Central memory CD8-positive, alpha-beta T cell (primary cell): ENCODE results near the gene IL27RA.
"Not testable (repeated sequence)": the region's sequence is repeated elsewhere in the genome, so short reads cannot be mapped to it uniquely, and the experiment has no call there.

Experiments used
- ATAC-seq: fragments of 150-1000 bp; cut with Tn5 transposase; replicated peaks from 2 replicates; pipeline ENCODE4 v1.10.0; 2022; ENCODE audit warnings: mild to moderate bottlenecking, moderate FRiP score, moderate number of reproducible peaks; ENCODE audit not compliant: poor library complexity, severe bottlenecking; ENCODE audit errors: extremely low read depth
- DNase-seq, 2 donors: peaks; one replicate each; pipeline ENCODE4 v3.0.0; 2021; ENCODE audit warnings: low spot score in 2 of 2
- H3K27ac Mint-ChIP-seq: one replicate; pipeline ENCODE4 v1.8.0; 2022; ENCODE audit warnings: low read depth, mild to moderate bottlenecking, moderate library complexity, mixed read lengths
- H3K27me3 Mint-ChIP-seq: one replicate; pipeline ENCODE4 v1.8.0; 2022; ENCODE audit warnings: mixed read lengths
- H3K36me3 Mint-ChIP-seq: one replicate; pipeline ENCODE4 v1.8.0; 2022; ENCODE audit warnings: mild to moderate bottlenecking, moderate library complexity, mixed read lengths; ENCODE audit not compliant: insufficient read depth
- H3K4me1 Mint-ChIP-seq: one replicate; pipeline ENCODE4 v1.8.0; 2022; ENCODE audit warnings: mixed read lengths
- H3K4me3 Mint-ChIP-seq: one replicate; pipeline ENCODE4 v1.8.0; 2022; ENCODE audit warnings: mild to moderate bottlenecking, moderate library complexity, mixed read lengths
- H3K9me3 Mint-ChIP-seq: one replicate; pipeline ENCODE4 v1.8.0; 2022; ENCODE audit warnings: mixed read lengths

IL27RA gene

DNA sequence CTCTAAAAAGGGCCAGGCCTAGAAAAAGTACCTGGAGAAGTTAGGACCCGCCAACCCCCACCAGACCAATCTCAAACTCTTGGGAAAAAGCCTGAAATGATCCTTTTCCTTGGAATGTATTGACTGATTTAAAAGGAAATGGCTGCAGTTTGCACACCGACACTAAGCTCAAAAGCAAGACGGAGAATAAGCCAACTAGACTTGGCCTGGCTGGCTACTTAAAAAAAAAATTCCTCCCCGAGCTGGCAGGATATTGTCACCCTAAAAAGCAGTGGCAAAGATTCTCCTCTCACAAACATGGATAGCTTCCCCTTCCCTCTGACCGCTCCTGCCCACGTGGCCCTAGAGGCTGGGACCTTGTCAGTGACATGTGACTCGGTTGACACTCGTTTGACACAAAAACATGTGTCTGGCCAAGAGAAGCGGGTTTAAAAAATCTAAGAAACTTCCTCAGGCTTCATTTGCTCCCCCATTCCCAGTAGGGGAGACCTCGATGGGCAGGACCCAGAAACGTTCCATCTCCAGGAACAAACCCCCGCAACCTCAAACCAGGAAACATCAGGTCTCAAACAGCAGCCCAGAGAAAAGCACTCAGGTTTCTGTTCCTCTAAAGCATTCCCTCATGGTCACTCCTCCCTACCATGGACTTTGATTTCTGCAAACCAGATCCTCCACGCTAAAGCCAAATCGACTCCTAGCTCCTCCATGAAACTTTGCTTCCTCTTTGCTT lies 26.8 kb upstream of the IL27RA start:
- H3K36me3 Mint-ChIP-seq: peaks cover 31% of the 10 kb centered on the region
- DNase-seq (no peak), ATAC-seq (no peak)
- H3K4me1 Mint-ChIP-seq: peaks cover 36% of the 10 kb centered on the region
- H3K27me3 Mint-ChIP-seq: no peaks in the 10 kb centered on the region
- peak overlapping the region; percentile 99 for H3K27ac Mint-ChIP-seq
- peak overlapping the region; percentile 88 for H3K4me3 Mint-ChIP-seq
- H3K9me3 Mint-ChIP-seq: no peaks in the 10 kb centered on the region

DNA sequence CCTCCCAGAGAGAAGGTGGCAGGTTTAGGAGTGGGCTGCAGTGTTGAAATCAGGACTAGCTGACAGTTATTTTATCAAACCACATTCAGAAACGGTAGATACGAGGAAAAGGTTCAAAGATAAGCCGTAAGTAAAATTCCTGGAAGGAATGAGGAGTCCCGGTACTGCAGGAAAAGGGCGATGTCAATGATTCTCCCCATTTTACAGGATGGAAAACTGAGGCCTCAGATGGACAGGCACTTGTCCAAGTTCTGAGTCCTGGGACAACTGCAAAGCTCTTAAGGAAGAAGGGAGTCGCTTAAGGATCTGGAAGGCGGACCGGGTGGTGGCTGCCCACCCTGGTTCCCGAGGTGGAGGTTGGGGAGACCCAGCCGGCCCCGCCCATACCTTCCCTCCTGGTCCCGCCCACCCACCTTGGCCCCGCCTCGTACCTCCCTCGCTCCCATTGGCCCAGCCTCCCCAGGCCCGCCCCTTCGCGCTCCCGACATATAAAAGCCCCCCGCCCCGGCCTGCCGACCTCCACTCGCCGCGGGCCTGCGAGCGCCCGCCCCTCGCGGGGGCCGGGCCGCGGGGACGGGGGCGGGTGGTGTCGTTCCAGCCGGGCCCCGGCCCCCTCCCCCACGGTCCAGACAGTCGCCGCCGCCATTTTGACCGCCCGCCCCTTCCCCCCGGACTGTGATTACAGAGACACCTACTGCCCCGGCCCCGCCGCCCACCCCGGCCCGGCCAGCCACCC lies 26.0 kb upstream of the IL27RA start:
- ATAC-seq (peak; percentile 40), DNase-seq (peak; percentile 84 to 89)
- Mint-ChIP-seq H3K9me3 (no peaks in the 10 kb centered on the region), H3K4me1 (peaks cover 36% of the 10 kb centered on the region), H3K4me3 (peak overlapping the region; percentile 88), H3K27me3 (no peaks in the 10 kb centered on the region), H3K36me3 (peaks cover 27% of the 10 kb centered on the region), H3K27ac (peak overlapping the region; percentile 99)

DNA sequence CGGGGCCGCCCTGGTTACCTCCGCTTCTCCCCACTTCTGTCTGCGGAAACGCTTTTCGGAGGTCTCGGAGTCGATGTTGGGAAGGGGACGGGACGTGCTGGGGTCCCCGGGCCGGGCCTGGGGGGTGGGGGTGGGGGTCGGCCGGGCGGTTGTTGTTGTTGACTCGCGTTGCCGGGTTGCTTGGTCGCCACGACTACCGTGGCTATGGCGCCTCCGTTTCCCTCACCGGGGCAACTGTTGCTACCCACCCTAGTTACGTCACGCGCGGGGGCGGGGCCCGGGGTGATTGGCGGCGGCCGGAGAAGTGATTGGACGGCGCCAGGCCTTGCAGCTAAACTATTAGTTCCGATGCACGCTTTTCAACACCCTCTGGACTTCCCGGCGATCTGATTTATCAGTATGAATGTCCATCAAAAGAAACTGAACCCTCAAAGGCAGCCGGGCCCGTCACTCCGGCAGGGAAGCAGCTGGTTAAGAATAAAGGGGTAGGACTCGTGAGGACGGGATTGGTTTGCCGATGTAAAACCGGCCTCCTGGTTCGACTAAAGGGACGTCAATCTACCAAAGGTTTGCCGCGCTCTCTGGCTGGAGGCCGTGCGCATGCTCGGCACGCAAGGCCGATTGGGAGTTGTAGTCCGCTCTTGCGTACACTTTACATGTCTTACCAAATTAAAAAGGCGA lies 25.3 kb upstream of the IL27RA start, which contains the start of gene RFX1:
RFX1 (minus strand) TSS at position 236 of the 681 bp plus-strand sequence. CDS start 12,477 bp downstream, outside the sequence.
- Mint-ChIP-seq H3K9me3 (no peaks in the 10 kb centered on the region), H3K4me1 (peaks cover 32% of the 10 kb centered on the region), H3K27ac (peak within 1 kb of the TSS; percentile 99), H3K27me3 (no peaks in the 10 kb centered on the region), H3K36me3 (peaks cover 27% of the 10 kb centered on the region), H3K4me3 (peak within 1 kb of the TSS; percentile 88)
- ATAC-seq (peak; percentile 75), DNase-seq (peak; percentile 100)

DNA sequence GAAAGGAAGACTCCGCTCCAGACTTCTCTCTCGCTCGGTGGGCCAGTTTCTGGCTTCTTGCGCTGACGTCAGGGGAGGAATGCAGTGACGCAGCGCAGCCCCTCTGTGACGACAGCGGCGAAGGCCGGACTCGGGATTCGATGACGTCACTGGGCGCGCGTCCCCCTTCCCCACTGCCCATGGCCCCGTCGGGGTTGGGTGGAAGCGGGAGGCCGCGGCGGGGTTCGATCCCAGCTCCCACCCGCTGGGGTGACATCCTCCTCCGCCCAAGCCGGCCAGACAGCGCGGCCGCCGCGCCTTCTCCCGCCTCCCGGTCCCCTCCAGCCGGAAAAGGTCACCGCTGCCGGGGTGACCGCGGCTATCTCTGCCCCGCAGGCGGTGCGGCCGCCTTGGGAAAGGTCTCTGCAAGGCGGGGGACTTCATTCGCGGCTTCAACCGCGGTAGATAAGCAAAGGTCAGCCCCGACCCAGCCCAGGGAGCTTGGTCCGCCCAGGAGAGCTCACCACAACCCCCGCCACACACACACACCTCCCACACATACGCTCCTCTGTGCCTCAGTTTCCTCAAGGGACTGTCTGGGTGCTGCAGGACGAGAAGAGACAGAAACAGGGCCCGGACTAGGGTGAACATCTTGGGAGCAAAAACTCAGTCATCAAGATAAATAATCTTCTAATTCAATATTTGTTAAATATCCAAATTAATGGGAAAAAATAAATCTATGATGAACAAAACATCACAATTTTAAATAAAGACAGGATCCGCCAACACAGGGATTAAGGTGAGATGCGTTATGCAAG lies 24.6 kb upstream of the IL27RA start:
- no peaks in the 10 kb centered on the region for H3K27me3 Mint-ChIP-seq
- H3K36me3 Mint-ChIP-seq: peaks cover 25% of the 10 kb centered on the region
- no peak for DNase-seq
- H3K9me3 Mint-ChIP-seq: no peaks in the 10 kb centered on the region
- ATAC-seq: no peak
- peaks cover 27% of the 10 kb centered on the region for H3K4me1 Mint-ChIP-seq
- H3K27ac Mint-ChIP-seq: peak overlapping the region; percentile 99
- H3K4me3 Mint-ChIP-seq: peak overlapping the region; percentile 88

DNA sequence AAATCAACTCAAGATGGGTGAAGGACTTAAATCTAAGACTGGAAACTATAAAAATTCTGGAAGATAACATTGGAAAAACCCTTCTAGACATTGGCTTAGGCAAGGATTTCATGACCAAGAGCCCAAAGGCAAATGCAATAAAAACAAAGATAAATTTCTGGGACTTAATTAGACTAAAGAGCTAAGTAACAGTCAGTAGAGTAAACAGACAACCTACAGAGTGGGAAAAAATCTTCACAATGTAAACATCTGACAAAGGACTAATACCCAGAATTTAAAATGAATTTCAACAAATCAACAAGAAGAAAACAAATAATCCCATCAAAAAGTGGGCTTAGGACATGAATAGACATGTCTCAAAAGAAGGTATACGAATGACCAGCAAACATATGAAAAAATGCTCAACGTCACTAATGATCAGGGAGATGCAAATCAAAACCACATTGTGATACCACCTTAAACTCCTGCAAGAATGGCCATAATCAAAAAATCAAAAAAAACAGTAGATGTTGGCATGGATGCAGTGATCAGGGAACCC lies 19.1 kb upstream of the IL27RA start:
- Mint-ChIP-seq H3K36me3 (peaks cover 6% of the 10 kb centered on the region), H3K9me3 (no peaks in the 10 kb centered on the region), H3K4me1 (peaks cover 4% of the 10 kb centered on the region), H3K27me3 (no peaks in the 10 kb centered on the region), H3K4me3 (no peak overlapping the region), H3K27ac (no peak overlapping the region)
- ATAC-seq: no peak
- DNase-seq: no peak

DNA sequence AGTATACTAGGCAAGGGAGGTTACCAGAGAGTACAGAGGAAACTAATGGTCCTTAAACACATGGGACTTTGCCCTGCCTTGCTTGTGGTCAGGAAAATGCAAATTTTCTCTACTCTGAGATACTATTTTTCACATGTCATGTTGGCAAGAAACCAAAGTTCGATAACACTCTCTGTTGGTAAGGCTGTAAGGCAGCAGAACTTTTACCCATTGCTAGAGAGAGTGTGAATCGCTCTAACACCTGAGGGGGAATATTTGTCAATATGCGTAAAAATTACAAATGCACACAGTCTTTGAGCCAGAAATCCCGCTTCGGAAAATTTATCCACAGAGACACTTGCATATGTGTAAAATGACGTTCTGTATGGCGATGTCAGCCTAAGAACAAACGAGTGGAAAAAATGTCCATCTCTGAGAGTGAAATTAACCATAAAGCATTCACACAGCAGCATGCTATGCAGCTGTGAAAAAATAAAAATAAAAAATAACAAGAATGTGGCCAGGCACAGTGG lies 16.0 kb upstream of the IL27RA start:
- DNase-seq (no peak), ATAC-seq (peak; percentile 83)
- Mint-ChIP-seq H3K27ac (peak overlapping the region; percentile 35), H3K27me3 (no peaks in the 10 kb centered on the region), H3K9me3 (no peaks in the 10 kb centered on the region), H3K4me3 (no peak overlapping the region), H3K36me3 (peaks cover 3% of the 10 kb centered on the region), H3K4me1 (peaks cover 10% of the 10 kb centered on the region)

DNA sequence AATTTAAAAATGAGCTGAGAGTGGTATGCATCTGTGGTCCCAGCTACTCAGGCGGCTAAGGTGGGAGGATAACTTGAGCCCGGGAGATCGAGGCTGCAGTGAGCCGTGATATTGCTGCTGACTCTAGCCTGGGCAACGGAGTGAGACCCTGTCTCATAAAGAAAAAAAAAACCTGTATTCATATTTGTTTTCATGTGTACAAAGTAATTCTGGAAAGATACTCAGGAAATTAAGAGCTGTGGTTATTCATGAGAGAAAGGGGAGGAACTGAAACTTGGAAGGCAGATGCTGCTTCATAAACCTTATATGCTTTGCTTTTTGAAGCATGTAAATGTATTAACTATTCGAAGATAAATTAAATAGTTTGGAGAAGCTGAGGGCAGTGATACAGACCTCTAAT lies 12.5 kb upstream of the IL27RA start:
- DNase-seq: no peak
- Mint-ChIP-seq H3K27ac (no peak overlapping the region), H3K4me1 (peaks cover 10% of the 10 kb centered on the region), H3K9me3 (no peaks in the 10 kb centered on the region), H3K36me3 (peaks cover 3% of the 10 kb centered on the region), H3K4me3 (no peak overlapping the region), H3K27me3 (no peaks in the 10 kb centered on the region)
- no peak for ATAC-seq

DNA sequence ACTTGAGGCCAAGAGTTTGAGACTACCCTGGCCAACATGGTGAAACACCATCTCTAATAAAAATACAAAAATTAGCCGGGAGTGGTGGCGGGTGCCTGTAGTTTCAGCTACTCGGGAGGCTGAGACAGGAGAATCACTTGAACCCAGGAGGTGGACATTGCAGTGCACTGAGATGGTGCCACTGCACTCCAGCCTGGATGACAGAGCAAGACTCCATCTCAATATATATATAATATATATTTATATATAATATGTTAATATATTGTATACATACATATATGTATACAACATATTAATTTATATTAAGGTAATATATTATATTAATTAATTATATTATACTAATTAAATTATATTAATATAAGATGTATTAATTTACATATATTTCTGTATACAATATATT lies 11.8 kb upstream of the IL27RA start:
- H3K4me1 Mint-ChIP-seq: peaks cover 10% of the 10 kb centered on the region
- DNase-seq, H3K36me3 Mint-ChIP-seq, H3K27ac Mint-ChIP-seq, H3K9me3 Mint-ChIP-seq, H3K27me3 Mint-ChIP-seq, ATAC-seq, H3K4me3 Mint-ChIP-seq: not testable (repeated sequence)

DNA sequence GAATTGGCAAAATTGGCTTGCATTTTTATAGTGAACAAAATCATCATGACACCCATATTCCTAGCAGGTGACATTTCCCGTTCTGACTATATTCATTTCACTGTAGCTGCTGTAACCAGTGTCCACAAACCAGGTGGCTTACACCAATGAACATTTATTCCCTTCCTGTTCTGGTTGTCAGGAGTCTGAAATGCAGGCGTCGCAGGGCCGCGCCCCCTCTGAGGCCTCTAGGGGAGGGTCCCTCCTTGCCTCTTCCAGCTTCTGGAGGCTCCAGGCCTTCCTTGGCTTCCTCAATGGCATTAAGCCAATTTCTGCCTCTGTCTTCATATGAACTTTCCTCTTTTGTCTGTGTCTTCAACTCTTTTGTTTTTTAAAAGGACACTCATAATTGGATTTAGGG lies 10.1 kb upstream of the IL27RA start:
- ATAC-seq (no peak), DNase-seq (no peak)
- Mint-ChIP-seq H3K4me1 (peaks cover 6% of the 10 kb centered on the region), H3K4me3 (no peak overlapping the region), H3K27ac (no peak overlapping the region), H3K27me3 (no peaks in the 10 kb centered on the region), H3K36me3 (peaks cover 2% of the 10 kb centered on the region), H3K9me3 (no peaks in the 10 kb centered on the region)

DNA sequence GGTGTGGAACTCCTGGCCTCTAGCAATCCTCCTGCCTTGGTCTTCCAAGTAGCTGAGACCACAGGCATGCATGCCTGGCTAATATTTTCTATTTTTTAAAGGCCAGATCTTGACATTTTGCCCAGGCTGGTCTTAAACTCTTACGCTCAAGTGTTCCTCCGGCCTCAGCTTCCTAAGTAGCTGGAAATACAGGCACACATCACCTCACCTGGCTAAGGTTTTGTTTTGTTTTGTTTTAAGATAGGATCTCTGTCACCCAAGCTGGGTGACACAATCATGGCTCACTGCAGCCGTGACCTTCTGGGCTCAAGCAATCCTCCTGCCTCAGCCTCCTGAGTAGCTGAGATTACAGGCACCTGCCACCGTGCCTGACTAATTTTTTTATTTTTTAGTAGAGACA lies 9.1 kb upstream of the IL27RA start:
- DNase-seq (no peak), ATAC-seq (no peak)
- H3K27me3 Mint-ChIP-seq: no peaks in the 10 kb centered on the region
- H3K36me3 Mint-ChIP-seq: no peaks in the 10 kb centered on the region
- no peaks in the 10 kb centered on the region for H3K9me3 Mint-ChIP-seq
- H3K4me3 Mint-ChIP-seq: no peak overlapping the region
- H3K27ac Mint-ChIP-seq: no peak overlapping the region
- H3K4me1 Mint-ChIP-seq: peaks cover 6% of the 10 kb centered on the region

DNA sequence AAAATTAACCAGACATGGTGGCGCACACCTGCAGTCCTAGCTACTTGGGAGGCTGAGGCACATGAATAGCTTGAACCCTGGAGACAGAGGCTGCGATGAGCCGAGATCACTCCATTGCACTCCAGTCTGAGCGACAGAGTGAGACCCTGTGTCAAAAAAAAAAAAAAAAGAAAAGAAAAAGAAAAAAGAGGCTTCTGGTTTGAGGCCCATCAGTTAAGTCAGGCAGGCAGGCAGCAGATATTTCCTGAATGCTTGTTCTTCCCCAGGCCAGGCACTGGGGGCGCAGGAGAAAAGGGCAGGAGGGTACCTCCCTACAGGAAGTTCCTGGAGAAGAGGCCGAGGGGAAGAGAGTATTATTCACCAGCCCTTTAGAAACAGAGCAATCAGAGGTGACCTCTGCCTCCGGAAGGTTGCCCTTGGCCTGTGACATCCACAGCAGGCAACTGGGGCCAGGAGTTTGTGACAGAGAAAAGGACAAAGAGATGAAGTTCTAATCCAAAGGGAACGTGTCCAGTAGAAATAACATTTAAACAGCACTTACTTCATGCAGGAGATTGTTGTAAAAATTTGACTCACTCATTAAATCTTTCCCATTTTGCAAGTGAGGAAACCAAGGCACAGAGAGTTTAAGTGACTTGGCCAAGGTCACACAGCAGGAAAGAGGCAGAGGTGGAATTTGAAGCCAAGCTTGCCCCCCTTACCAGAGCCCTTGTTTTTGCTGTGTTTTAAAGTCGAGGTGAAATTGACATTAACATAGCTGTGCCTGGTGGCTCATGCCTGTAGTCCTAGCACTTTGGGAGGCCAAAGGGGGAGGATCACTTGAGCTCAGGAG lies 7.9 kb upstream of the IL27RA start:
- Mint-ChIP-seq H3K4me1 (peaks cover 8% of the 10 kb centered on the region), H3K27ac (no peak overlapping the region), H3K4me3 (no peak overlapping the region), H3K9me3 (no peaks in the 10 kb centered on the region), H3K36me3 (no peaks in the 10 kb centered on the region), H3K27me3 (no peaks in the 10 kb centered on the region)
- no peak for ATAC-seq
- DNase-seq: no peak
